ENCODE measurements around the gene SIGLEC5. TPM values are rescaled to one million over a fixed set of nuclear protein-coding genes. Genes with fewer than 3 reads are reported as not detected.
A peak's percentile ranks its signal among the peaks of the same experiment; 100 is the strongest.

SIGLEC5 gene
- polyA plus RNA-seq, 1 of the 3 experiments (the other 2 are of a cell fraction): not detected

- ChIA-PET CTCF (interaction anchor here (1.2 kb wide), 1 partner anchor 13 kb away, joined by 3 read pairs; no protein-coding TSS in a partner anchor), POLR2A (interaction anchor here (1.0 to 1.1 kb wide), 2 partner anchors 10 to 23 kb away, joined by 4 to 6 read pairs; no protein-coding TSS in a partner anchor)
- peaks cover 47% of the 10 kb centered on the region for H3K79me2 ChIP-seq (ENCODE audit: insufficient read depth)
- no peaks in the 10 kb centered on the region for H3K9me2 ChIP-seq
- H3K4me3 ChIP-seq (ENCODE audit: low read depth in 2 of 2, low read length in 1 of 2): peak within 1 kb of the TSS; percentile 72 to 77
- peak; percentile 75 for DNase-seq
- H3K27ac ChIP-seq (ENCODE audit: low read depth in 2 of 2, low read length in 1 of 2): peak within 1 kb of the TSS; percentile 58 to 62; a peak in 3 of 4 replicates
- peak within 1 kb of the TSS; percentile 66 for H2AFZ ChIP-seq (ENCODE audit: low read depth)
- no peaks in the 10 kb centered on the region for H4K20me1 ChIP-seq (ENCODE audit: insufficient read depth)
- under 1% methylated on average over 27 of the region's 30 CpGs for WGBS (ENCODE audit: low lambda C conversion rate)
- peak within 1 kb of the TSS; percentile 72 for H3K9ac ChIP-seq
- H3K27me3 ChIP-seq (ENCODE audit: insufficient read depth): peaks cover 3% of the 10 kb centered on the region; the same call in 1 of the 2 replicates
- H3K4me2 ChIP-seq: peak within 1 kb of the TSS; percentile 88
- H3K9me3 ChIP-seq: no peaks in the 10 kb centered on the region; the same call in 1 of the 2 replicates
- peaks cover 0 to 13% of the 10 kb centered on the region in 2 experiments; a peak in 2 of 4 replicates for H3K4me1 ChIP-seq (ENCODE audit: control insufficient read depth in 1 of 2, insufficient read depth in 2 of 2, low read depth in 1 of 2, low read length in 1 of 2)
- peaks cover 18% of the 10 kb centered on the region for H3F3A ChIP-seq (replicated peaks; ENCODE audit: insufficient read depth)
- H3K36me3 ChIP-seq (replicated peaks in 1 of 2; ENCODE audit: control insufficient read depth in 1 of 2, insufficient read depth in 2 of 2, low read length in 1 of 2): peaks cover 22 to 24% of the 10 kb centered on the region in 2 experiments
- TF ChIP-seq POLR2AphosphoS5 (IDR thresholded peaks at IDR 0.05; ENCODE audit: low read depth, low read length) (peak; percentile 81), YY1 (IDR thresholded peaks at IDR 0.05; ENCODE audit: low read depth) (peak; percentile 100), CTCF (IDR thresholded peaks at IDR 0.05) (no peak), RXRA (IDR thresholded peaks at IDR 0.05; ENCODE audit: borderline replicate concordance, low read depth) (no peak), TAF1 (IDR thresholded peaks at IDR 0.05; ENCODE audit: borderline replicate concordance, low read depth, low read length) (peak; percentile 40; the same call in 1 of the 2 replicates), MEF2A (IDR thresholded peaks at IDR 0.05; ENCODE audit: borderline replicate concordance, low read depth) (no peak; the same call in 1 of the 2 replicates), NRF1 (IDR thresholded peaks at IDR 0.05; ENCODE audit: low read depth, low read length) (peak; percentile 82), MXI1 (IDR thresholded peaks at IDR 0.05; ENCODE audit: low read depth, low read length) (peak; percentile 41; the same call in 1 of the 2 replicates), GATA2 (CRISPR knock-in tag; IDR thresholded peaks at IDR 0.05) (no peak), SMC3 (IDR thresholded peaks at IDR 0.05; ENCODE audit: low read depth, low read length) (no peak), RAD21 (IDR thresholded peaks at IDR 0.05; ENCODE audit: low read length) (no peak), RFX5 (IDR thresholded peaks at IDR 0.05; ENCODE audit: low read length) (no peak), MAX (IDR thresholded peaks at IDR 0.05; ENCODE audit: low read depth) (no peak), CHD2 (IDR thresholded peaks at IDR 0.05; ENCODE audit: low read length, partially characterized antibody) (peak; percentile 70), TEAD4 (IDR thresholded peaks at IDR 0.05; ENCODE audit: borderline replicate concordance, insufficient read depth) (no peak), ZBTB33 (IDR thresholded peaks at IDR 0.05; ENCODE audit: borderline replicate concordance, low read depth) (peak; percentile 79), TCF12 (IDR thresholded peaks at IDR 0.05) (0 out of 2 replicates have a peak, but pooled peaks have one; percentile 24)
- TF ChIP-seq, protein P1, sequence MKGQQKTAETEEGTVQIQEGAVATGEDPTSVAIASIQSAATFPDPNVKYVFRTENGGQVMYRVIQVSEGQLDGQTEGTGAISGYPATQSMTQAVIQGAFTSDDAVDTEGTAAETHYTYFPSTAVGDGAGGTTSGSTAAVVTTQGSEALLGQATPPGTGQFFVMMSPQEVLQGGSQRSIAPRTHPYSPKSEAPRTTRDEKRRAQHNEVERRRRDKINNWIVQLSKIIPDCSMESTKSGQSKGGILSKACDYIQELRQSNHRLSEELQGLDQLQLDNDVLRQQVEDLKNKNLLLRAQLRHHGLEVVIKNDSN (IDR thresholded peaks at IDR 0.05; ENCODE audit: borderline replicate concordance, low read depth): no peak
- TF ChIP-seq, protein P2, sequence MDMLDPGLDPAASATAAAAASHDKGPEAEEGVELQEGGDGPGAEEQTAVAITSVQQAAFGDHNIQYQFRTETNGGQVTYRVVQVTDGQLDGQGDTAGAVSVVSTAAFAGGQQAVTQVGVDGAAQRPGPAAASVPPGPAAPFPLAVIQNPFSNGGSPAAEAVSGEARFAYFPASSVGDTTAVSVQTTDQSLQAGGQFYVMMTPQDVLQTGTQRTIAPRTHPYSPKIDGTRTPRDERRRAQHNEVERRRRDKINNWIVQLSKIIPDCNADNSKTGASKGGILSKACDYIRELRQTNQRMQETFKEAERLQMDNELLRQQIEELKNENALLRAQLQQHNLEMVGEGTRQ (IDR thresholded peaks at IDR 0.05; ENCODE audit: borderline replicate concordance, low read depth, low read length): no peak
- TF ChIP-seq, protein P3, sequence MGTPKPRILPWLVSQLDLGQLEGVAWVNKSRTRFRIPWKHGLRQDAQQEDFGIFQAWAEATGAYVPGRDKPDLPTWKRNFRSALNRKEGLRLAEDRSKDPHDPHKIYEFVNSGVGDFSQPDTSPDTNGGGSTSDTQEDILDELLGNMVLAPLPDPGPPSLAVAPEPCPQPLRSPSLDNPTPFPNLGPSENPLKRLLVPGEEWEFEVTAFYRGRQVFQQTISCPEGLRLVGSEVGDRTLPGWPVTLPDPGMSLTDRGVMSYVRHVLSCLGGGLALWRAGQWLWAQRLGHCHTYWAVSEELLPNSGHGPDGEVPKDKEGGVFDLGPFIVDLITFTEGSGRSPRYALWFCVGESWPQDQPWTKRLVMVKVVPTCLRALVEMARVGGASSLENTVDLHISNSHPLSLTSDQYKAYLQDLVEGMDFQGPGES (IDR thresholded peaks at IDR 0.05; ENCODE audit: low read depth, low read length): no peak
- TF ChIP-seq, protein P4, sequence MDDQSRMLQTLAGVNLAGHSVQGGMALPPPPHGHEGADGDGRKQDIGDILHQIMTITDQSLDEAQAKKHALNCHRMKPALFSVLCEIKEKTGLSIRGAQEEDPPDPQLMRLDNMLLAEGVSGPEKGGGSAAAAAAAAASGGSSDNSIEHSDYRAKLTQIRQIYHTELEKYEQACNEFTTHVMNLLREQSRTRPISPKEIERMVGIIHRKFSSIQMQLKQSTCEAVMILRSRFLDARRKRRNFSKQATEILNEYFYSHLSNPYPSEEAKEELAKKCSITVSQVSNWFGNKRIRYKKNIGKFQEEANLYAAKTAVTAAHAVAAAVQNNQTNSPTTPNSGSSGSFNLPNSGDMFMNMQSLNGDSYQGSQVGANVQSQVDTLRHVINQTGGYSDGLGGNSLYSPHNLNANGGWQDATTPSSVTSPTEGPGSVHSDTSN (IDR thresholded peaks at IDR 0.05): no peak
Observed at GRCh38 chr19:51570962-51571575, 59.1 kb downstream of the SIGLEC5 start, which contains the start of gene ZNF175. ZNF175 (plus strand) TSS chr19:51571283; CDS start chr19:51573330, 2,047 bp downstream.
